Natural killer cell (primary cell): ENCODE measurements around the gene NAA30. TPM values are rescaled to one million over a fixed set of nuclear protein-coding genes. Genes with fewer than 3 reads are reported as not detected.

Experiments
- ATAC-seq, 3 donors: fragments of 150-1000 bp in 2 of 3; fragments of 200-7000 bp in 1 of 3; cut with Tn5 transposase; 1 replicate in 1 of 3; 2 replicates in 2 of 3; pipeline ENCODE4 v1.10.0; 2021; ENCODE audit warnings: mild to moderate bottlenecking in 2 of 3, moderate library complexity in 2 of 3
- DNase-seq, 2 donors: peaks; one replicate each; pipeline versions ENCODE4 v3.0.0 to v3.0.0-alpha.2; 2013 to 2021; ENCODE audit warnings: mixed read lengths in 1 of 2
- H3K27ac ChIP-seq: one replicate; pipeline ENCODE4 v1.5.1; 2013; ENCODE audit warnings: mild to moderate bottlenecking, low read length
- H3K27me3 ChIP-seq: one replicate; pipeline ENCODE4 v1.6.1; 2013; ENCODE audit warnings: low read length; ENCODE audit not compliant: control insufficient read depth, insufficient read depth
- H3K36me3 ChIP-seq: one replicate; pipeline ENCODE4 v1.6.1; 2013; ENCODE audit warnings: low read length; ENCODE audit not compliant: control insufficient read depth, insufficient read depth
- H3K4me1 ChIP-seq: one replicate; pipeline ENCODE4 v1.6.1; 2013; ENCODE audit warnings: low read length; ENCODE audit not compliant: control insufficient read depth, insufficient read depth
- H3K4me3 ChIP-seq: one replicate; pipeline ENCODE4 v1.5.1; 2013; ENCODE audit warnings: low read length
- H3K9me3 ChIP-seq: one replicate; pipeline ENCODE4 v1.6.1; 2013; ENCODE audit warnings: low read length; ENCODE audit not compliant: control insufficient read depth, insufficient read depth
- H3K27ac Mint-ChIP-seq, 2 donors: one replicate each; pipeline ENCODE4 v1.8.0; 2022; ENCODE audit warnings: mild to moderate bottlenecking in 2 of 2, mixed read lengths in 2 of 2, moderate library complexity in 1 of 2
- H3K27me3 Mint-ChIP-seq, 2 donors: one replicate each; pipeline ENCODE4 v1.8.0; 2022; ENCODE audit warnings: low read depth in 2 of 2, mixed read lengths in 2 of 2
- H3K36me3 Mint-ChIP-seq: one replicate; pipeline ENCODE4 v1.8.0; 2022; ENCODE audit warnings: mixed read lengths
- H3K4me1 Mint-ChIP-seq, 2 donors: one replicate each; pipeline ENCODE4 v1.8.0; 2022; ENCODE audit warnings: mixed read lengths in 2 of 2
- H3K4me3 Mint-ChIP-seq: one replicate; pipeline ENCODE4 v1.8.0; 2022; ENCODE audit warnings: mild to moderate bottlenecking, moderate library complexity, mixed read lengths
- H3K9me3 Mint-ChIP-seq, 2 donors: one replicate each; pipeline ENCODE4 v1.8.0; 2022; ENCODE audit warnings: mixed read lengths in 2 of 2
- CTCF ChIP-seq: fragments of 200-600 bp; IDR thresholded peaks from one replicate; pipeline ENCODE4 v1.8.0; 2022; ENCODE audit warnings: antibody characterized with exemption
- WGBS: methylation state at CpG from one replicate; pipeline ENCODE4 v1.1.7; 2013; ENCODE audit warnings: missing lambda C conversion rate; ENCODE audit not compliant: insufficient coverage; 5-methylcytosine and 5-hydroxymethylcytosine counted together
- intact Hi-C: fragments of 100-400 bp; cut with micrococcal nuclease; formaldehyde crosslinking; loops from one replicate; pipeline ENCODE4 v1.14.2; 2022
- total RNA-seq, 4 donors: library from RNA; stranded (reverse); fragments of 120-200 nt in 1 of 4; gene quantifications; one replicate each; pipeline versions ENCODE4 v1.2.3 to v1.2.4, GENCODE V29; 2013 to 2022

The NAA30 gene
- total RNA-seq, 3 donors from 2014 or later (not counting 1 experiment from before 2014, with no cell fraction given): 17.1 to 32.6 (median 24.0) TPM

- Mint-ChIP-seq H3K9me3 (no peaks in the 10 kb centered on the region), H3K27ac (no peak overlapping the region), H3K4me1 (peaks cover 30 to 41% of the 10 kb centered on the region in 2 donors), H3K27me3 (peaks cover 0 to 8% of the 10 kb centered on the region in 2 donors), H3K36me3 (no peaks in the 10 kb centered on the region), H3K4me3 (no peak overlapping the region)
- Histone ChIP-seq H3K4me1 (peaks cover 23% of the 10 kb centered on the region), H3K27ac (no peak overlapping the region), H3K27me3 (no peaks in the 10 kb centered on the region), H3K36me3 (no peaks in the 10 kb centered on the region), H3K4me3 (no peak overlapping the region), H3K9me3 (no peaks in the 10 kb centered on the region)
- ATAC-seq (no peak), DNase-seq (no peak)
- intact Hi-C loops: no loop called here
- TF ChIP-seq CTCF: no peak
Measured at GRCh38 chr14:57388067-57388466, 2.3 kb upstream of the NAA30 start.

- intact Hi-C loops: loop anchor here (1.0 to 5.0 kb wide), 3 partner anchors 121 to 1798 kb away; partner anchors contain the start of genes AP5M1, DAAM1 and EXOC5
- Histone ChIP-seq H3K36me3 (peaks cover 3% of the 10 kb centered on the region), H3K9me3 (no peaks in the 10 kb centered on the region), H3K27me3 (no peaks in the 10 kb centered on the region), H3K4me3 (peak overlapping the region; percentile 60), H3K27ac (peak overlapping the region; percentile 75), H3K4me1 (peaks cover 23% of the 10 kb centered on the region)
- DNase-seq (no peak), ATAC-seq (no peak)
- peaks cover 0 to 5% of the 10 kb centered on the region in 2 donors for H3K27me3 Mint-ChIP-seq
- H3K4me1 Mint-ChIP-seq: peaks cover 43 to 50% of the 10 kb centered on the region in 2 donors
- no peaks in the 10 kb centered on the region for H3K36me3 Mint-ChIP-seq
- no peak for TF ChIP-seq CTCF
- no peaks in the 10 kb centered on the region for H3K9me3 Mint-ChIP-seq
- H3K4me3 Mint-ChIP-seq: peak overlapping the region; percentile 94
- WGBS: 52% methylated on average over 4 of the region's 5 CpGs
- H3K27ac Mint-ChIP-seq: peak overlapping the region; percentile 90 to 98
Measured at GRCh38 chr14:57389646-57390036, 745 bp upstream of the NAA30 start.

GRCh38 chr14:57390806-57391516, 575 bp downstream of the NAA30 start:
- Mint-ChIP-seq H3K36me3 (no peaks in the 10 kb centered on the region), H3K9me3 (no peaks in the 10 kb centered on the region), H3K27ac (peak overlapping the region; percentile 90 to 98), H3K4me1 (peaks cover 43 to 50% of the 10 kb centered on the region in 2 donors), H3K27me3 (peaks cover 0 to under 1% of the 10 kb centered on the region in 2 donors), H3K4me3 (peak overlapping the region; percentile 91)
- peak overlapping the region; percentile 60 for H3K4me3 ChIP-seq
- no peak for TF ChIP-seq CTCF
- H3K9me3 ChIP-seq: no peaks in the 10 kb centered on the region
- H3K36me3 ChIP-seq: peaks cover 3% of the 10 kb centered on the region
- ATAC-seq (peak; percentile 38 to 54 (median 40)), DNase-seq (peak; percentile 55 to 64)
- WGBS: under 1% methylated on average over 71 of the region's 71 CpGs
- intact Hi-C loops: loop anchor here (1.0 to 5.0 kb wide), 3 partner anchors 122 to 1796 kb away; partner anchors contain the start of genes AP5M1, DAAM1 and EXOC5
- H3K4me1 ChIP-seq: peaks cover 23% of the 10 kb centered on the region
- H3K27me3 ChIP-seq: no peaks in the 10 kb centered on the region
- peak overlapping the region; percentile 75 for H3K27ac ChIP-seq
